ENCODE results near the gene RTN1. TPM values are rescaled to one million over a fixed set of nuclear protein-coding genes. Genes with fewer than 3 reads are reported as not detected.
A peak's percentile ranks its signal among the peaks of the same experiment; 100 is the strongest.

Gene RTN1
- polyA plus RNA-seq, 4 donors, result 0.45 to 34.4 (median 4.0) TPM

DNA sequence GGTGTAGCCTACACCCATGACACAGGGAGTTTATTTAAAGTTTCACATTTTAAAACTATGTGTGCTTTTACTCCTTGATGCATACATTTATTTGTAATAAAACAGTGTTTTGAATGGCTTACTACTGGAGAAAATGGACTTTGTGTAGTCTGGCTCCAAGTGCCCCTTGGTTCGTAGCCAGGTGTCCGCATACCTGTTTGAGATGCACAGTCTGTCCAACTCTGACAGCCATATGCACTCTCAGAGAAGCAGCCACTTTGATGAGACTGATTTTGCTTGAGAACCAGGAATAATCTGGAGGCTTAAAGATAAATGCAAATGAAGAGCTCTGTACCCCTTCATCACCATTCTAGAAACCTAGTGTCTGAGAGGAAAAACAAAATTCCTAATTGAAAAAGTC is 24.0 kb downstream of the RTN1 start:
- FAIRE-seq, result no peak

DNA sequence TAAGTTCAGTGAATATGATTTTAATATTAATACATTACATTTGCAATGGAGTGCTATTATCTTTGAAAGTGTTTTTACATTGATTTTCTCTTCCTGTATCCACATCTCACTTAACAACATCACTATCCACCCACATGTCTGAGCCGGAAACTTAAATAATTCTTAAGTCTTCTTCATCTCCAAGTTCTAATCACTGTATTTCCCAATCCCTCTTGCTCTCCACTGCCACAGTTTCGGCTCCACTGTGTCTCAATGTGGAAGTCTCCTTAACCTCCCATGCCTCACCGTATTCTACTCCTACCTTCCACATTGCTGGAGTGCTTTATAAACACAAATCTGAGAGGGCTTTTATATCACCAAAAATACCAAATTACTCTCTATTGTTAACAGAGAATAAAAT is 25.3 kb downstream of the RTN1 start:
- no peaks in the 10 kb centered on the region for H3K27me3 ChIP-seq (ENCODE audit: control insufficient read depth in 3 of 3, insufficient read depth in 3 of 3, low read length in 3 of 3)
- no peak overlapping the region for H3K27ac ChIP-seq (ENCODE audit: low read depth in 1 of 3, low read length in 2 of 3)
- FAIRE-seq, result no peak
- H3K4me1 ChIP-seq (ENCODE audit: control insufficient read depth in 3 of 3, insufficient read depth in 2 of 3, low read depth in 1 of 3, low read length in 2 of 3), result peaks cover 0 to 2% (median 0%) of the 10 kb centered on the region in 3 donors
- no peak overlapping the region for H3K4me3 ChIP-seq (ENCODE audit: low read depth in 1 of 3, low read length in 3 of 3)
- WGBS, 3 donors, result 80 to 94% (median 84%) methylated on average over 3 of the region's 3 CpGs
- no peaks in the 10 kb centered on the region for H3K9me3 ChIP-seq (ENCODE audit: control insufficient read depth in 2 of 2, insufficient read depth in 1 of 2, low read depth in 1 of 2, low read length in 1 of 2)
- no peak for DNase-seq
- H3K36me3 ChIP-seq (ENCODE audit: control insufficient read depth in 3 of 3, insufficient read depth in 2 of 3, low read depth in 1 of 3, low read length in 3 of 3), result no peaks in the 10 kb centered on the region

More for the DNA sequence above, 24.0 kb downstream of the RTN1 start:
- Histone ChIP-seq H3K36me3 (ENCODE audit: control insufficient read depth in 3 of 3, insufficient read depth in 2 of 3, low read depth in 1 of 3, low read length in 3 of 3) (no peaks in the 10 kb centered on the region), H3K9me3 (ENCODE audit: control insufficient read depth in 2 of 2, insufficient read depth in 1 of 2, low read depth in 1 of 2, low read length in 1 of 2) (no peaks in the 10 kb centered on the region), H3K27ac (ENCODE audit: low read depth in 1 of 3, low read length in 2 of 3) (no peak overlapping the region), H3K27me3 (ENCODE audit: control insufficient read depth in 3 of 3, insufficient read depth in 3 of 3, low read length in 3 of 3) (no peaks in the 10 kb centered on the region), H3K4me3 (ENCODE audit: low read depth in 1 of 3, low read length in 3 of 3) (no peak overlapping the region), H3K4me1 (ENCODE audit: control insufficient read depth in 3 of 3, insufficient read depth in 2 of 3, low read depth in 1 of 3, low read length in 2 of 3) (peaks cover 0 to 2% (median 0%) of the 10 kb centered on the region in 3 donors)
- DNase-seq, result no peak
- WGBS, 3 donors, result 64 to 82% (median 72%) methylated on average over 2 of the region's 2 CpGs

DNA sequence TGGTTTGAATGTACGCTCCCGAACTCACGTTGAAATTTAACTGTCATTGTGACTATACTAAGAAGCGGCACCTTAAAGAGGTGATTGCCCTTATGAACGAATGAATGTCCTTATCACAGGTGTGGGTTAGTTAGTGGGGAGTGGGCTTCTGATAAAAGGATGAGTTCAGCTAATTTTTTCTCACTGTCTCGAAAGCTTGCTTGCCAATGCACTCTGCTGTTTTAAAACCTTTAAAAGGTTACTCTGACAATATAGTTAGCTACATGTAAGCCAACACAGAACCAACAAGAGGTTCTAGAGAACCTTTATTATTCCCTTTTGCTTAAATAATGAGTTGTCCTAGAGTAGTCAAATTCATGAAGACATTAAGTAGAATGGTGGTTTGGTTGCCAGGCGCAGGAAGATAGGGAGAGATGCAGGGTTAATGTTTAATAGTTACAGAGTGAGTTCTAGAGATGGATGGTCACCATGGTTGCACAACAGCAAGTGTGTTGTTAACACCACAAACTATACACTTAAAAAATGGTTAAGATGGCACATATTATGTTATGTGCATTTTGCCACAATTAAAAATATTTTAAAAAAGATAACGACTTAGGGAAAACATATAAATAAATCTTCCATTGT is 26.3 kb downstream of the RTN1 start:
- no peak overlapping the region for H3K27ac ChIP-seq (ENCODE audit: low read depth in 1 of 3, low read length in 2 of 3)

DNA sequence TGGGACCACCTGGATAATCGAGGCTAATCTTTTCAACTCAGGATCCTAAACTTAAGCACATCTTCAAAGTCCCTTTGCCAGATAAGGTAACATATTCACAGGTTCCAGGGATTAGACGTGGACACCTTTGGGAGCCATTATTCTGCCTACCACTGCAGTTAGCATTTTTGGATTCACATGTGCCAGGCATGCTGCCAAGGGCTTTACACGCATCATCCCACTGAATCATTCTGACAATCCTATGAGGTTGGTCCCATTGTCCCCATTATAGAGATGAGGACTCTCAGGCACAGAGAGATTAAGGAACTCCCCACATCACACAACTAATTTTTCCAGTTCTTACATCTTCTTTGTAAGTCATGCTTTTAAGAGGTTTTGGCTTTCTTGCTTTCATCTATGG is 34.5 kb downstream of the RTN1 start:
- FAIRE-seq, result no peak
- H3K9me3 ChIP-seq (ENCODE audit: control insufficient read depth in 2 of 2, insufficient read depth in 1 of 2, low read depth in 1 of 2, low read length in 1 of 2), result no peaks in the 10 kb centered on the region
- no peak for DNase-seq

More for the DNA sequence above, 26.3 kb downstream of the RTN1 start:
- DNase-seq (peak; percentile 18 to 27), FAIRE-seq (no peak)
- Histone ChIP-seq H3K9me3 (ENCODE audit: control insufficient read depth in 2 of 2, insufficient read depth in 1 of 2, low read depth in 1 of 2, low read length in 1 of 2) (no peaks in the 10 kb centered on the region), H3K4me1 (ENCODE audit: control insufficient read depth in 3 of 3, insufficient read depth in 2 of 3, low read depth in 1 of 3, low read length in 2 of 3) (no peaks in the 10 kb centered on the region), H3K27me3 (ENCODE audit: control insufficient read depth in 3 of 3, insufficient read depth in 3 of 3, low read length in 3 of 3) (no peaks in the 10 kb centered on the region), H3K4me3 (ENCODE audit: low read depth in 1 of 3, low read length in 3 of 3) (no peak overlapping the region), H3K36me3 (ENCODE audit: control insufficient read depth in 3 of 3, insufficient read depth in 2 of 3, low read depth in 1 of 3, low read length in 3 of 3) (no peaks in the 10 kb centered on the region)
- WGBS, 3 donors, result 69 to 75% (median 75%) methylated on average over 8 of the region's 8 CpGs

DNA sequence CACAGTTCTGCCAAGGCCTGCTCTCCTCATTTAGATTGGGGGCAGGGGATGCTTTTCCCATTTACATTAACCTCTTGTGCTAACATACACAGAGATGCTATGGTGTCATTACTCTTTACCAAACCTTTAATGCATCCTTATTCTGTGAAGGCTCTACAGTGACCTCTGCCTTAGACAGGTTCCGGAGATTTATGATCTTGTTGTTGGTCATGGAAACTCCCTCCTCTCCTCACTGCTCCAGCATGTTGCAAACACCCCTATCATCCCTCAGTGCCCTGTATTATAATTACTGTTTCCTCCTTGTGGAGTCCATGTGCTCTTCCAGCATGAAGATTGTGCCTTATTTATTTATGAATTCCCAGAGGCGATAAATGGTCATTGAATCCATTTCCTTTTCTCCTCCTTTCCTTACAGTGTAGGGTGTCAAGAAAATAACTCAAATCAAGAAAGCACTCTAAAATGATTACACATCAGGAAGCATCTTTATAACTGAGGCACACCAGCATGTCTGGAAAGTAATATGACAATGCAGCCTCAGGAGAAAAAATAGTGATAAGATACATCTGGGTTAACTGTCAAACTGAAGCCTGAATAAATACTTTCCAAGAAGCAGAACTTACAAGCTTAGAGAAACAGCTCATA is 37.8 kb downstream of the RTN1 start:
- H3K4me1 ChIP-seq (ENCODE audit: control insufficient read depth in 3 of 3, insufficient read depth in 2 of 3, low read depth in 1 of 3, low read length in 2 of 3), result no peaks in the 10 kb centered on the region
- H3K4me3 ChIP-seq (ENCODE audit: low read depth in 1 of 3, low read length in 3 of 3), result no peak overlapping the region
- no peak for DNase-seq
- no peaks in the 10 kb centered on the region for H3K36me3 ChIP-seq (ENCODE audit: control insufficient read depth in 3 of 3, insufficient read depth in 2 of 3, low read depth in 1 of 3, low read length in 3 of 3)
- WGBS, 3 donors, result 83 to 87% (median 85%) methylated on average over 2 of the region's 2 CpGs
- no peak for FAIRE-seq
- H3K27ac ChIP-seq (ENCODE audit: low read depth in 1 of 3, low read length in 2 of 3), result no peak overlapping the region
- no peaks in the 10 kb centered on the region for H3K27me3 ChIP-seq (ENCODE audit: control insufficient read depth in 3 of 3, insufficient read depth in 3 of 3, low read length in 3 of 3)
- no peaks in the 10 kb centered on the region for H3K9me3 ChIP-seq (ENCODE audit: control insufficient read depth in 2 of 2, insufficient read depth in 1 of 2, low read depth in 1 of 2, low read length in 1 of 2)

More for the DNA sequence above, 34.5 kb downstream of the RTN1 start:
- no peak overlapping the region for H3K27ac ChIP-seq (ENCODE audit: low read depth in 1 of 3, low read length in 2 of 3)
- no peaks in the 10 kb centered on the region for H3K36me3 ChIP-seq (ENCODE audit: control insufficient read depth in 3 of 3, insufficient read depth in 2 of 3, low read depth in 1 of 3, low read length in 3 of 3)
- WGBS, 3 donors, result 56 to 69% (median 66%) methylated on average over 3 of the region's 3 CpGs
- no peaks in the 10 kb centered on the region for H3K4me1 ChIP-seq (ENCODE audit: control insufficient read depth in 3 of 3, insufficient read depth in 2 of 3, low read depth in 1 of 3, low read length in 2 of 3)
- no peaks in the 10 kb centered on the region for H3K27me3 ChIP-seq (ENCODE audit: control insufficient read depth in 3 of 3, insufficient read depth in 3 of 3, low read length in 3 of 3)
- H3K4me3 ChIP-seq (ENCODE audit: low read depth in 1 of 3, low read length in 3 of 3), result no peak overlapping the region

DNA sequence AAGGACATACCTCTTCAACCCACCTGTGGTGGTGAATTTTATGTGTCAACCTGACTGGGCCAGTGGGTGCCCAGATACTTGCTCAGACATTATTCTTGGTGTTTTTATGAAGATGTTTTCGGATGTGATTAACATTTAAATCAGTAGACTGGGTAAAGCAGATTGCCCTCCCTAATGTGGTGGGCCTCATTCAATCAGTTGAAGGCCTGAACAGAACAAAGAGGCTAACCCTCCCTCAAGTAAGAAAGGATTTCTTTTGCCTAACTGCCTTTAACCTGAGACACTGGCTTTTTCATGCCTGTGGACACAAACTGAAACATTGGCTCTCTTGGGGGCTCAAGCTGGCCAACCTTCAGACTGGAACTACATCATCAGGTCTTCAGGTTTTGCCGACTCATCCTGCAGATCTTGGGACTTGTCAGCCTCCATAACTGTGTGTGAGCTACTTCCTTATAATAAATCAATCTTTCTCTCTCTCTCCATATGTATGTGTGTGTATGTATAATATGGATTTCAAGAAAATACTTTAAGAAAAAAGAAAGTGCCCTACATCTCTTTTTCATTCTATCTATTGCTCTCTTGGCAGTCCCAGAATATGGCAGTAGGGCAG is 39.4 kb downstream of the RTN1 start:
- 72 to 87% (median 79%) methylated on average over 2 of the region's 2 CpGs for WGBS, 3 donors
- no peak for FAIRE-seq
- peaks cover 0 to 1% (median 0%) of the 10 kb centered on the region in 3 donors for H3K27me3 ChIP-seq (ENCODE audit: control insufficient read depth in 3 of 3, insufficient read depth in 3 of 3, low read length in 3 of 3)
- H3K4me1 ChIP-seq (ENCODE audit: control insufficient read depth in 3 of 3, insufficient read depth in 2 of 3, low read depth in 1 of 3, low read length in 2 of 3), result no peaks in the 10 kb centered on the region
- no peaks in the 10 kb centered on the region for H3K9me3 ChIP-seq (ENCODE audit: control insufficient read depth in 2 of 2, insufficient read depth in 1 of 2, low read depth in 1 of 2, low read length in 1 of 2)
- no peaks in the 10 kb centered on the region for H3K36me3 ChIP-seq (ENCODE audit: control insufficient read depth in 3 of 3, insufficient read depth in 2 of 3, low read depth in 1 of 3, low read length in 3 of 3)
- H3K27ac ChIP-seq (ENCODE audit: low read depth in 1 of 3, low read length in 2 of 3), result no peak overlapping the region
- DNase-seq, result no peak
- H3K4me3 ChIP-seq (ENCODE audit: low read depth in 1 of 3, low read length in 3 of 3), result no peak overlapping the region

DNA sequence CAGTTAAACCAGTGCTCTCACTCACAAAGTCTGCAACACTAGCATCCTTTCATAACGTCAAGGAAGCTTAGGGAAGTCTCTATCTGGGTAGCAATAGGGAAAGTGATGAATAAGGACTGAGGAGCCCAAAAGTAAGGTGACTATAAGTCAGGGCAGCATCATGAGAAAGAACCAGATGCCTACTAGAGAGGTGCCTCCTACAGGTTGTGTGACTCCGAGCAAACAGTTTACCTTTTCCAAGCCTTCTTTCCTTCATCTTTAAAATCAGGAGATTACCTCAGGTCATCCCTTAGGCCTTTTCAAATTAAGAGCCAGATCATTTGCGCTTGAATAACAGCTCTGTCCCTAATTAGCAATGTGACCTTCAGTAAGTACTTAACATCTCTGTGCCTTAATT is 40.2 kb downstream of the RTN1 start:
- Histone ChIP-seq H3K4me3 (ENCODE audit: low read depth in 1 of 3, low read length in 3 of 3) (no peak overlapping the region), H3K36me3 (ENCODE audit: control insufficient read depth in 3 of 3, insufficient read depth in 2 of 3, low read depth in 1 of 3, low read length in 3 of 3) (no peaks in the 10 kb centered on the region), H3K27ac (ENCODE audit: low read depth in 1 of 3, low read length in 2 of 3) (no peak overlapping the region), H3K4me1 (ENCODE audit: control insufficient read depth in 3 of 3, insufficient read depth in 2 of 3, low read depth in 1 of 3, low read length in 2 of 3) (no peaks in the 10 kb centered on the region), H3K9me3 (ENCODE audit: control insufficient read depth in 2 of 2, insufficient read depth in 1 of 2, low read depth in 1 of 2, low read length in 1 of 2) (no peaks in the 10 kb centered on the region), H3K27me3 (ENCODE audit: control insufficient read depth in 3 of 3, insufficient read depth in 3 of 3, low read length in 3 of 3) (peaks cover 0 to 1% (median 0%) of the 10 kb centered on the region in 3 donors)
- DNase-seq, result no peak
- no peak for FAIRE-seq
- 70 to 81% (median 73%) methylated on average over 3 of the region's 3 CpGs for WGBS, 3 donors

DNA sequence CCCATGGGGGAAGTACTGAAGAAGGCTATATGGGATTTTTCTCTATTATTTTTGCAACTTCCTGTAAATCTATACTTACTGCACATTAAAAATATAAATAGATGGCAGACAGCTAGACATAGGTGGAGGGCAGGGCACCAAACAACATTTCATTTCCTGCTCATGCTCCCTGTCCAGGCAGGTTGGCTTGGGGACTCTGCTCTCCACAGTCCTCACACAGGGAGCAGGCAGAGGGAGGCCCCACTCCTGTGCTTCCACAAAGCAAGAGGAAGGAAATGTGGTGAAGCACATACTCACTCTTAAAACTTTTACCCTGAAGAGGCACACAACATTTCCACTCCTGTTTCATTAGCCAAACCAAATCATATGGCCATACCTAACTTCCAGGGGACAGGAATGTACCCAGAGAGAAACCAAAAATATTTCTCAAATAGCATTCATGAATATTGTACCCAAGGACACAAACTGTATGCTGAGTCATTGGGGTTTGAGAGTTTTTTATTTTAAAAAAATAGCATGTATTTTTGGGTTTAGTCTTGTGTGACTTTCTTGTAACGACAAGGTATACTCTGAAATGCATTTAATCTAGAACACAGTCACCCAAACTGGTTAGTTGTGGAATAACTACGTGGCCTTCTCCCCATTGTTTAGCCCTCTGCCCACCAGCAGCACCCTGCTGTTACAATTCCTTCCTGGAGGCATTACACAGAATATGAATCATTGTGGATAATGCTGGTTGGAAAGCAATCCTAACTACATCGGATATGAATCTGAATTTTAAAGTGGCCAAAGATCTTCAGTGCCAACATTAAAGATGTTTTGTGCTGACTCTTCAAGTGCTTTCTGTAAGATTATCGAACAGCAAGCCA is 40.9 kb downstream of the RTN1 start:
- H3K4me3 ChIP-seq (ENCODE audit: low read depth in 1 of 3, low read length in 3 of 3), result no peak overlapping the region
- DNase-seq, result no peak
- no peaks in the 10 kb centered on the region for H3K9me3 ChIP-seq (ENCODE audit: control insufficient read depth in 2 of 2, insufficient read depth in 1 of 2, low read depth in 1 of 2, low read length in 1 of 2)
- H3K27ac ChIP-seq (ENCODE audit: low read depth in 1 of 3, low read length in 2 of 3), result no peak overlapping the region
- H3K4me1 ChIP-seq (ENCODE audit: control insufficient read depth in 3 of 3, insufficient read depth in 2 of 3, low read depth in 1 of 3, low read length in 2 of 3), result no peaks in the 10 kb centered on the region
- no peaks in the 10 kb centered on the region for H3K36me3 ChIP-seq (ENCODE audit: control insufficient read depth in 3 of 3, insufficient read depth in 2 of 3, low read depth in 1 of 3, low read length in 3 of 3)
- 55 to 68% (median 58%) methylated on average over 4 of the region's 4 CpGs for WGBS, 3 donors
- FAIRE-seq, result no peak
- H3K27me3 ChIP-seq (ENCODE audit: control insufficient read depth in 3 of 3, insufficient read depth in 3 of 3, low read length in 3 of 3), result peaks cover 0 to 1% (median 0%) of the 10 kb centered on the region in 3 donors
